ENCODE data around the gene POU2F1.
"Not testable (repeated sequence)": the region's sequence is repeated elsewhere in the genome, so short reads cannot be mapped to it uniquely, and the experiment has no call there.

POU2F1 gene

GRCh38 chr1:167231873-167232450 is 11.3 kb downstream of the POU2F1 start:
- DNase-seq = no peak

- no peak for DNase-seq
Observed at GRCh38 chr1:167232801-167233200, 12.1 kb downstream of the POU2F1 start.

DNA sequence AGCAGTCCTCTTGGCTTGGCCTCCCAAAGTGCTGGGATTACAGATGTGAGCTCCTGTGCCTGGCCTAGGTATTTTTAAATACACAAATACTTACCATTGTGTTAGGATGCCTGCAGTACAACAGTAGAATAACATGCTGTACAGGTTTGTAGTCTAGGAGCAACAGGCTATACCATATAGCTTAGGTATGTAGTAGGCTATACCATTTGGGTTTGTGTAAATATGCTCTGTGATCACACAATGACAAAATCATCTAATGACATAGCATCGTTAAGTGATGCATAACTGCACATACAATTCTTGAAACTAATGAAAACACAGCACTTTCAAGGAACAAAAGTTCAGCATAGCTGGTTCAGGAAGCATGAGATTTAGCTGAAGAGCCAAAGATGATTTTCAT is 12.7 kb downstream of the POU2F1 start:
- no peak for DNase-seq

DNA sequence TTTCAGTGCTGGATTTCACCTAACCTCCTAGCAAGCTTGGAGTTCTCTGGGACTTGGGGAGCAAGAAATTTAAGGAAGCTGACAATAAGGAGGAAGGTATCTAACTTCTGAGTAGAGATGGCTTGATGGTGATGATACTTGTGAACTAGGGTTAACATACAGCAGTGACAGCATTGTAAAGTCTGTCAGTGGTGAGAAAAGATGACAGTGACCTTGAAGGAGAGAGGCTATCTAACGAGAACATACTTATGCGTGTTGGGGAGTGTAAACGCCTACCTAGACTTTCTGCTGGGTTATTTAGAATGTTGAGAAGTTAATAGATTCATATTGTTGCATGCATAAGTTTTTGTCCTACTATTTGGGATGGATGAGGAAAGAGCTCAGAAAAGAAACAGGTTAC is 16.3 kb downstream of the POU2F1 start:
- no peak for DNase-seq

- no peak for DNase-seq
Observed at GRCh38 chr1:167238713-167239112, 18.0 kb downstream of the POU2F1 start.

DNA sequence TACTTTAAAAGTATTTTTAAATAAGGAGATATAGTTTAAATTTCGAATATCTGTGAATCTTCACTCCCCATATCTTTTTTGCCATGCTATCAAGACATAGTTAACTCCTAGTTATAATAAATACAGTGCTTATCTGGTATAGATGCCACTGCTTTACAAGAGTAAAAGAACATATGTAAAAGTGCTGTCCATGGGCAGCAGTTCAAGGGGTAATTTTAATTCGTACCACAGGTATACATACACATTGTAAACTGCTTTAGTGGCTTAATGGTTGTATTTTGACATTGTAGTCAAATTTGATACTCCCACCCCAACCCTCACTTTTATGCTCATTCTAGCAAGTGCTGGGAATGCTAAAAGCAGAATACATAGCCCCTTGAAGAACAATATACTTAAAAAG is 18.6 kb downstream of the POU2F1 start:
- DNase-seq = no peak

GRCh38 chr1:167244244-167244643 is 23.6 kb downstream of the POU2F1 start:
- DNase-seq = no peak

- DNase-seq = not testable (repeated sequence)
Observed at GRCh38 chr1:167245168-167245567, 24.5 kb downstream of the POU2F1 start.

- no peak for DNase-seq
Observed at GRCh38 chr1:167246971-167247370, 26.3 kb downstream of the POU2F1 start.

- no peak for DNase-seq
Observed at GRCh38 chr1:167247754-167248153, 27.1 kb downstream of the POU2F1 start.

- DNase-seq = no peak
Observed at GRCh38 chr1:167248707-167249642, 28.3 kb downstream of the POU2F1 start.

- no peak for DNase-seq
Observed at GRCh38 chr1:167249702-167250101, 29.0 kb downstream of the POU2F1 start.

DNA sequence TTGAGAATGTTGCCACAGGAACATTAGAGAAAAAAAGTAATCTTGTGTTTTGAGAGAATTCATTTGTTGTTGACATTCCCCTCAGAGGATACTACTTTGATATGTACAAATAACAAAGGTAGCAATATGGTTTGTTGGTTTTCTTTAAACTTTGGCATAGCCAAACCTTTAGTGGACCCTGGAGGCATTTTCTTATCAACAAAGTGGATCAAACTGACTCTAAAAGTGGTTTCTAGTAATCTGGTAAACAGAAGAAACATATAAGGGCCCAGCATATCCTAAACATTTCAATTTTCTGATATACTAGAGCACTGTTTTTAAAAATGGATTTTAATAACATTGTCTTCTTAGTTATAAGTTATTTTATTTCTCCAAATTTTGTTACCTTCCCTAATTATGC is 29.8 kb downstream of the POU2F1 start:
- DNase-seq = no peak

DNA sequence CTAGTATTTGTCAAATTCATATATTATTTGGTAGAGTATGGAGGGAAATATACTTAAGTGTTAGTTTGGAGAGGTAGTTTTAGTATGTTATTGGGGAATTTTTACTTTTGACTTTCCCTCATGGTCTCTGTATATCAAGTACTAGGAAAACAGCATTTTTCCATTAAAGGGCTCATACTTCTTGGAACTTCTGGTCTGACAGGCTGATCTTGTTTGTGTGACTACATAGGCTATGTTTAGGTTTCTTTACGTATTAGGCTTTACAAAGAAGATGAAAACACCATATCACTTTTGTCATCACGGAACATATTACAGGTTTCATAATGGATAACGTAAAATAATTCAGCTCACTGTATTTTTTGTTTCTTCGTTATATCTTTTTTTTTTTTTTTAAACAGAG is 30.8 kb downstream of the POU2F1 start:
- no peak for DNase-seq

DNA sequence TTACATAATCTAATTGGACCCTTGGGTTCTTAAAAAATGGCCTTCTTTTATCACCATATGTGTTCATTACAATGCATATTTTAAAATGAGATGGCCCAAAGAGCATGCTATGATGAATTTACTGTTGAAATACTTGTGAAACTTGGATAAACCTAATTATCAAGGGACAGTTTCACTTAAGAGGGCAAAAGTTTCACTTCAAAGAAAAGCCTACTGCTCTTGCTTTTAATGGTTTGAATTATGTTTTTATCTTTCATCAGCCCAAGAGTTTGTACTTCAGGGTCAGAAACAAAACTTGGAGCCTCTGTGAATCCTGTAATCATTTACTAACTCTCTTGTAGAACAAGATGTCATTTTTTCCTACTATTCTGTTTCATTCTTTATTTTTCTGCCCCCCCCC is 32.3 kb downstream of the POU2F1 start:
- DNase-seq = no peak

GRCh38 chr1:167258858-167259257 is 38.2 kb downstream of the POU2F1 start:
- DNase-seq = no peak

DNA sequence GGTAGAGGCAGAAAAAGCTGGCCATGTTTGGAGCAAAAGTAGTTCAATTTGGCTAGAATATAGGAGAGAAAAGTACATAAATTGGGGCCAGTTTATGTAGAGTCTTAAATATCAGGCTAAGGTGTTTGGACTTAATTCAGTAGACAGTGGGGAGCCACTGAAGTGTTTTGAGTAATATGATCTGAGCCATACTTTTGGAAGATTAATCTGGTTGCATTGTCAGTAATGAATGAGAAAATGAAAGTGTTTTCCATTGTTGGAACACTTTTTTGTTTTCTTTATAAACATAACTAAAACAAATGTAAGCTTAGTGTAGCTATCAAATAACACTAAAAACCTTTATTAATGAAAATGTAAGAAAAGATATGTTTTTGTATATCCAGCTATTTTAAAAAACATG is 42.1 kb downstream of the POU2F1 start:
- DNase-seq = no peak

- DNase-seq = no peak
Observed at GRCh38 chr1:167263344-167263743, 42.7 kb downstream of the POU2F1 start.

DNA sequence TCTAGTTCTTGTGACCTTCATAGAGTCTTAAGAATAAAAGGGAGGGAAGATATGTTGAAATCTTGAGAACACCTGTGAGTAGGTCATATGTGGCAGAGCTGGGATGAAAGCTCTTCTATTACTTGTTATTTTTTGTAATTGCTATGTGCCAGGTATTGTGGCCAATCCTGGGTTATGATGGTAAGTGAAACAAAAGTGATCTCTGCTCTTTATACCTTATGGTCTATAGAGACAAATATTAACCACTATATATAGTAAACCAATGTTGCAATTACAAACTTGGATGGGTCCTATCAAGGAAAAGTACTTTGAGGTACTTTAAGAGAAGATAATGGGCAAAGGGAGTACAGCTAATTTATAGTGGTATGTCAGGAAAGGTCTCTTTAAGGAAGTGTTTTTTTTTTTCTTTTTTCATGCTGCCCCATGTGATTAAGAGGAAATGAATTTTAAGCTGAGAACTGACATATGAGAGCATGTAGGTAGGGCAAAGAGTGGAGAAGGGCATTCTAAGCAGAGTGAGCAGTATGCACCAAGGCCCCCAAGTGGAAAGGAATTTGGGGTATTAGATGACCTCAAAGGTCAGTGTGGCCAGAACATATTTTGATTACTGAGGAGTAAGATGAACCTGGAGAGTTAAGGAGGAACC is 43.3 kb downstream of the POU2F1 start:
- DNase-seq = no peak

DNA sequence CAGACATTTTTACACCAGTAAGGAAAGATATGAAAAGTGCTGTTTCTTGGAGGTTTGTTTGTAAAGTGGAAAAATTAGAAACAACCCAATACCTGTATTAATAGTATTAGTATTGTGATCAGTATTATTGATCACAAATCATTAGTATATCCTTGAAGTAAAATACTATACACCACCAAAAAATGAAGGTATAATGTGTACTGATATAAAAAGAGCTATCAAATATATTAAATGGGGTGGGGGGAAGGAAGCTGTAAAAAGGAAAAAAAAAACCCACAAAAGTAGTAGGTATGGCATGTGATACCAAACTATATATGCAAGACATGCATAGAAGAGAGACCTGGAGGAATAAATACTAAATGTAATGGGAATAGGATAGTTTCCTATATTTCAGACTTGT is 46.3 kb downstream of the POU2F1 start:
- no peak for DNase-seq

- DNase-seq = no peak
Observed at GRCh38 chr1:167268347-167268787, 47.7 kb downstream of the POU2F1 start.

- DNase-seq = no peak
Observed at GRCh38 chr1:167270349-167271092, 49.8 kb downstream of the POU2F1 start.

DNA sequence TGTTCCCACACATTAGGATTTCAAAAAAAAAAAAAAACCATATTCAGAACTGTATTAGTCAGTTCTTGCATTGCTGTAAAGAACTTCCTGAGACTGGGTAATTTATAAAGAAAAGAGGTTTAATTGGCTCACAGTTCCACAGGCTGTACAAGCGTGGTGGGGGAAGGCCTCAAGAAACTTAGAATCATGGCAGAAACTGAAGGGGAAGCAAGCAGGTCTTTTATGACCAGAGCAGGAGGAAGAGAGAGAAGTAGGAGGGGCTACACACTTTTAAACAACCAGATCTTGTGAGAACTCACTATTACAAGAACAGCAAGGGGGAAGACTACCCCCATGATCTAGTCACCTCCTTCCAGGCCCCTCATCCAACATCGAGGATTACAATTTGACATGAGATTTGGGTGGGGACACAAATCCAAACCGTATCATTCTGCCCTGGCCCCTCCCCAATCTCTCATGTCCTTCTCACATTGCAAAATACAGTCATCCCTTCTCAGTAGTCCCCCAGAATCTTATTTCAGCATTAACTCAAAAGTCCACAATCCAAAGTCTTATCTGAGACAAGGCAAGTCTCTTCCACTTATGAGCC is 51.8 kb downstream of the POU2F1 start:
- DNase-seq = no peak
